C4-2B (cell line): ENCODE data around the gene ROS1.
"Not testable (repeated sequence)": the region's sequence is repeated elsewhere in the genome, so short reads cannot be mapped to it uniquely, and the experiment has no call there.

ENCODE experiments used
- H3K27ac ChIP-seq: fragments of 450-650 bp; 2 replicates; pipeline ENCODE4 v1.5.1; 2017
- ZFX ChIP-seq: fragments of 450-650 bp; IDR thresholded peaks from 2 replicates; pipeline ENCODE4 v1.6.1; 2017
- TF ChIP-seq, protein P1 (sequence below): fragments of 450-650 bp; conservative IDR thresholded peaks from 2 replicates; pipeline ENCODE4 v1.5.1; 2017; ENCODE audit warnings: mild to moderate bottlenecking

The ROS1 gene

DNA sequence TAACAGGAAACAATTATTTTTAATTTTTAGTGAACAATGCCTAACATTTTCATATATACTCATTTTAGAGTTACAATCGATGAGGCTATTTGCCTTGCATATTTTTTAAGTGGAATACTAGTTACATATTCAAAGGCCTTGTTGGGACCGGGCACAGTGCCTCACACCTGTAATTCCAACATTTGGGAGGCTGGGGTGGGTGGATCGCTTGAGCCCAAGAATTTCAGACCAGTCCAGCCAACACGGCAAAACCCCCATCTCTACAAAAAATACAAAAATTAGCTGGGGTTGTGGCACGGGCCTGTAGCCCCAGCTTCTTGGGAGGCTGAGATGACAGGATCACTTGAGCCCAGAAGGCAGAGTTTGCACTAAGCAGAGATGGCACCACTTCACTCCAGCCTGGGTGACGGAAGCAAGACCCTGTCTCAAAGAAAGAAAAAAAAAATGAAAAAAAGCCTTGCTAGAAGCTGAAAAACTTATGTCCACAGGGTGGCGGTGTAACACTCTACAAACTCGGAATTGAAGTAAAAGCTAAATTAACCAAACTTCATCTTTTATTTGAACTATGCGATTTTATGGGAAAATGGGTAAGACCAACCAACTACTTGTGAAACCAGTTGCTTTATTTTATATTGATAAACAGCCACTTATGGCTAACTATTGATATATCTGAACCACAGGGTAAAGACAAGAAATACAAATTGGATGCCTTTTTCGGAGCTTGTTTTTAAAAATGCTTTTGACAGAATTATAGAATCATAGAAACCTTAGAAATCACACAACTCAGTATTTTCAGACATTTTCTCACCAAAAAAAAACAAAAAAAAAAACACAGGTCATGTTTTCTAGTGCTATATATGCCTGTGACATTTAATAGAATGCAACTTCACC lies 24.1 kb upstream of the ROS1 start:
- no peak overlapping the region for H3K27ac ChIP-seq
- no peak for TF ChIP-seq ZFX
- TF ChIP-seq, protein P1, sequence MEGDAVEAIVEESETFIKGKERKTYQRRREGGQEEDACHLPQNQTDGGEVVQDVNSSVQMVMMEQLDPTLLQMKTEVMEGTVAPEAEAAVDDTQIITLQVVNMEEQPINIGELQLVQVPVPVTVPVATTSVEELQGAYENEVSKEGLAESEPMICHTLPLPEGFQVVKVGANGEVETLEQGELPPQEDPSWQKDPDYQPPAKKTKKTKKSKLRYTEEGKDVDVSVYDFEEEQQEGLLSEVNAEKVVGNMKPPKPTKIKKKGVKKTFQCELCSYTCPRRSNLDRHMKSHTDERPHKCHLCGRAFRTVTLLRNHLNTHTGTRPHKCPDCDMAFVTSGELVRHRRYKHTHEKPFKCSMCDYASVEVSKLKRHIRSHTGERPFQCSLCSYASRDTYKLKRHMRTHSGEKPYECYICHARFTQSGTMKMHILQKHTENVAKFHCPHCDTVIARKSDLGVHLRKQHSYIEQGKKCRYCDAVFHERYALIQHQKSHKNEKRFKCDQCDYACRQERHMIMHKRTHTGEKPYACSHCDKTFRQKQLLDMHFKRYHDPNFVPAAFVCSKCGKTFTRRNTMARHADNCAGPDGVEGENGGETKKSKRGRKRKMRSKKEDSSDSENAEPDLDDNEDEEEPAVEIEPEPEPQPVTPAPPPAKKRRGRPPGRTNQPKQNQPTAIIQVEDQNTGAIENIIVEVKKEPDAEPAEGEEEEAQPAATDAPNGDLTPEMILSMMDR = peak; percentile 75

GRCh38 chr6:117448732-117449485 lies 23.2 kb upstream of the ROS1 start:
- H3K27ac ChIP-seq = no peak overlapping the region
- TF ChIP-seq, protein P1 = no peak
- TF ChIP-seq ZFX = no peak

DNA sequence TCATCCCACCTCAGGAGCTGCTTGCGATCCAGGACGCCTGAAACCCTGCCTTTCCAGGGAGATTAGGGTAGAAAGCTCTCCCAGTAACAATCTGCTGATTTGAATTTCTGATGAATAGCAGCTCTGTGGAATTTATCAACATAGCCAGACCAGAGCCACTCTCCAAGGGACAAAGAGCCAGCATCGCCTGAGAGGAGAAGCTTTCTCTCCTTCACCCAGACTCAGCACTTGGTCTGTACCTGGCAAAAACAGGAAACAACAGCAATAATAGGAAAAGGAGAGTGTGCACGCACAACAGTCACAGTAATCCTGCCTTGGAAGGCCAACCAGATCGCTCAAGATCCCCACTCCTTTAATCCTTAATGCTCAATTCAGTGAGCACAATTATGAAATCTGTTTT lies 22.3 kb upstream of the ROS1 start:
- TF ChIP-seq, protein P1 = no peak
- no peak for TF ChIP-seq ZFX

GRCh38 chr6:117446861-117447260 lies 21.1 kb upstream of the ROS1 start:
- TF ChIP-seq ZFX = no peak
- TF ChIP-seq, protein P1 = no peak
- H3K27ac ChIP-seq = no peak overlapping the region

More for the DNA sequence above, 22.3 kb upstream of the ROS1 start:
- H3K27ac ChIP-seq = no peak overlapping the region

DNA sequence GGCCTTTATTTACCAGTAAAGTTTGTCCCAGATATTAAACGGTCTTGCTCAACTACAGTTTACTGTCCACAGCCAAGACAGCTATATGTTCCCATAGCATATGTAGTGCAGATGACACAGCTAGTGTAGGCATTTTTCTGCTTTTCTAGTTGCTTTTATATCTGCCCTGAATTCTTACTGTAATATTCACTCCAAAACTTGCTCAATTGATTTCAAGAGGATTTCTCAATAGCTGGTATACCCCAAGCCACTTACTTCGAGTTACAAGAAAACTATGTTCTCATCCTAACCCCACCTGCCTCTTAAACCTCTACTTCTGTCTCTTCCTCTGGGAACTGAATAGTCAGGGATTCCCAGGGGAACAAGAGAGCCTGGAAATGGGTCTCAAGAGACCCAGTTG lies 18.9 kb upstream of the ROS1 start:
- H3K27ac ChIP-seq = no peak overlapping the region
- TF ChIP-seq, protein P1 = no peak
- no peak for TF ChIP-seq ZFX

DNA sequence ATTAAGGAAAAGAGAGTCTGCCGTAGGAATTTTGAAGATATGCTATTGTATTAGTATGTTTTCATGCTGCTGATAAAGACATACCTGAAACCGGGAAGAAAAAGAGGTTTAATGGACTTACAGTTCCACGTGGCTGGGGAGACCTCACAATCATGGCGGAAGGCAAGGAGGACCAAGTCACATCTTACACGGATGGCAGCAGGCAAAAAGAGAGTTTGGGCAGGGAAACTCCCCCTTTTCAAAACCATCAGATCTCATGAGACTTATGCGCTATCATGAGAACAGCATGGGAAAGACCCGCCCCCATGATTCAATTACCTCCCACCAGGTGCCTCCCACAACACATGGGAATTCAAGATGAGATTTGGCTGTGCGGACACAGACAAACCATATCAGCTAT lies 16.6 kb upstream of the ROS1 start:
- H3K27ac ChIP-seq = not testable (repeated sequence)

- TF ChIP-seq ZFX = no peak
- TF ChIP-seq, protein P1 = no peak
- no peak overlapping the region for H3K27ac ChIP-seq
Measured at GRCh38 chr6:117441824-117442264, 16.1 kb upstream of the ROS1 start.
